Measurements from ENCODE around the gene SCAMP4. TPM values are rescaled to one million over a fixed set of nuclear protein-coding genes. Genes with fewer than 3 reads are reported as not detected.

Gene SCAMP4
- total and polyA plus RNA-seq, 2 of the 13 experiments (the other 11 are each of a cell fraction or from before 2014, with no cell fraction given), result 10.7 to 13.7 TPM

DNA sequence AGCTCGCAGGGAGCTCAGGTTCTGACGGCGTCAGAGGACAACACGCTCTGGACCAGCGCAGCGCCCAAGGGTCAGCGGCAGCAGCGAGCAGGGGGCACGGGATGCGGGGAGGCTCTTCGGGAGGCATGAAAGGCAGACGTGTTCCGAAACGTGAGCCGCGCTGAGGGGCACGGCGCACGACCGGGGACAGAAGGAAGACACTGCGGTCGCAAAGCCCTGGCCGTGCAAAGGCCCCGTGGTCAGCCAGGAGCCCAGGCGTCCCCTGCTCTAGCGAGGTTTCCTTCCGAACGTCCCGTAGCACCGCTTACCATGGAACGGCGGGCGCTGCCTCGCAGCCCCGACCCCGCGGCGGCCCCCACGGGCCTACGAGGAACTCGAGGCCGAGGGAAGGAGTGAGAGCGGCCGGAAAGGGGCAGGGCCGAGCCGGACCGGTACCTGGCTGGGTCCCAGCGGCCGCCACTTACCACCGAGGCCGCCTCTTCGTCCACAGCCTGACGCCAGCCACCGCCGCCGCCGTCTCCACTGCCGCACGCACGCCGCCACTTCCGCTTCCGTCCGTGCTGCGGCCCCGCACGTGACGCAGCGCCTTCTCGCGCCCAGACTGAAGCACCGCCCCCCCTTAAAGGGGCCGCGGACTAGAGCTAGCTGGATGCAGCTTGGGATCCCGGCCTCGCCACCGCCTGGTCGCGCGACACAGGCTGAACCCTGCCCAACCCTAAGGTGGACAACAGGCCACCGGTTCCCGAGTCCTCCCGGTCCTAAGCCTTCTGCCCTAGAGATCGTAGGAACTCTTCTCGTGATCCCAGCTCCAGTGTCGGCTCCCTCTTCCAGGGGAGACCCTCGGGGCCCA is 29.3 kb upstream of the SCAMP4 start (continued):
- TF ChIP-seq, protein P1, sequence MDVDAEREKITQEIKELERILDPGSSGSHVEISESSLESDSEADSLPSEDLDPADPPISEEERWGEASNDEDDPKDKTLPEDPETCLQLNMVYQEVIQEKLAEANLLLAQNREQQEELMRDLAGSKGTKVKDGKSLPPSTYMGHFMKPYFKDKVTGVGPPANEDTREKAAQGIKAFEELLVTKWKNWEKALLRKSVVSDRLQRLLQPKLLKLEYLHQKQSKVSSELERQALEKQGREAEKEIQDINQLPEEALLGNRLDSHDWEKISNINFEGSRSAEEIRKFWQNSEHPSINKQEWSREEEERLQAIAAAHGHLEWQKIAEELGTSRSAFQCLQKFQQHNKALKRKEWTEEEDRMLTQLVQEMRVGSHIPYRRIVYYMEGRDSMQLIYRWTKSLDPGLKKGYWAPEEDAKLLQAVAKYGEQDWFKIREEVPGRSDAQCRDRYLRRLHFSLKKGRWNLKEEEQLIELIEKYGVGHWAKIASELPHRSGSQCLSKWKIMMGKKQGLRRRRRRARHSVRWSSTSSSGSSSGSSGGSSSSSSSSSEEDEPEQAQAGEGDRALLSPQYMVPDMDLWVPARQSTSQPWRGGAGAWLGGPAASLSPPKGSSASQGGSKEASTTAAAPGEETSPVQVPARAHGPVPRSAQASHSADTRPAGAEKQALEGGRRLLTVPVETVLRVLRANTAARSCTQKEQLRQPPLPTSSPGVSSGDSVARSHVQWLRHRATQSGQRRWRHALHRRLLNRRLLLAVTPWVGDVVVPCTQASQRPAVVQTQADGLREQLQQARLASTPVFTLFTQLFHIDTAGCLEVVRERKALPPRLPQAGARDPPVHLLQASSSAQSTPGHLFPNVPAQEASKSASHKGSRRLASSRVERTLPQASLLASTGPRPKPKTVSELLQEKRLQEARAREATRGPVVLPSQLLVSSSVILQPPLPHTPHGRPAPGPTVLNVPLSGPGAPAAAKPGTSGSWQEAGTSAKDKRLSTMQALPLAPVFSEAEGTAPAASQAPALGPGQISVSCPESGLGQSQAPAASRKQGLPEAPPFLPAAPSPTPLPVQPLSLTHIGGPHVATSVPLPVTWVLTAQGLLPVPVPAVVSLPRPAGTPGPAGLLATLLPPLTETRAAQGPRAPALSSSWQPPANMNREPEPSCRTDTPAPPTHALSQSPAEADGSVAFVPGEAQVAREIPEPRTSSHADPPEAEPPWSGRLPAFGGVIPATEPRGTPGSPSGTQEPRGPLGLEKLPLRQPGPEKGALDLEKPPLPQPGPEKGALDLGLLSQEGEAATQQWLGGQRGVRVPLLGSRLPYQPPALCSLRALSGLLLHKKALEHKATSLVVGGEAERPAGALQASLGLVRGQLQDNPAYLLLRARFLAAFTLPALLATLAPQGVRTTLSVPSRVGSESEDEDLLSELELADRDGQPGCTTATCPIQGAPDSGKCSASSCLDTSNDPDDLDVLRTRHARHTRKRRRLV (CRISPR knock-in tag; IDR thresholded peaks at IDR 0.05), result no peak; the same call in 1 of the 2 replicates
- TF ChIP-seq, protein P2, sequence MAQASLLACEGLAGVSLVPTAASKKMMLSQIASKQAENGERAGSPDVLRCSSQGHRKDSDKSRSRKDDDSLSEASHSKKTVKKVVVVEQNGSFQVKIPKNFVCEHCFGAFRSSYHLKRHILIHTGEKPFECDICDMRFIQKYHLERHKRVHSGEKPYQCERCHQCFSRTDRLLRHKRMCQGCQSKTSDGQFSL (CRISPR knock-in tag; IDR thresholded peaks at IDR 0.05), result 0 out of 2 replicates have a peak, but pooled peaks have one; percentile 56
- TF ChIP-seq ZNF724P (CRISPR knock-in tag; IDR thresholded peaks at IDR 0.05; ENCODE audit: borderline replicate concordance) (peak; percentile 97), NONO (IDR thresholded peaks at IDR 0.05) (no peak), NONO (CRISPR knock-in tag; conservative IDR thresholded peaks at IDR 0.05) (peak; percentile 95), ZNF296 (CRISPR knock-in tag; conservative IDR thresholded peaks at IDR 0.05) (no peak), SMARCC2 (IDR thresholded peaks at IDR 0.05) (no peak), ZNF256 (CRISPR knock-in tag; conservative IDR thresholded peaks at IDR 0.05) (0 out of 2 replicates have a peak, but pooled peaks have one; percentile 62), ZNF260 (CRISPR knock-in tag; IDR thresholded peaks at IDR 0.05; ENCODE audit: borderline replicate concordance, low read depth) (no peak), ELF4 (CRISPR knock-in tag; IDR thresholded peaks at IDR 0.05; ENCODE audit: borderline replicate concordance) (peak; percentile 88), ZNF460 (CRISPR knock-in tag; IDR thresholded peaks at IDR 0.05; ENCODE audit: borderline replicate concordance) (no peak), MEIS1 (CRISPR knock-in tag; IDR thresholded peaks at IDR 0.05; ENCODE audit: borderline replicate concordance) (peak; percentile 67; the same call in 1 of the 2 replicates), ZNF614 (CRISPR knock-in tag; IDR thresholded peaks at IDR 0.05; ENCODE audit: borderline replicate concordance) (peak; percentile 78; the same call in 1 of the 2 replicates), EED (CRISPR knock-in tag; IDR thresholded peaks at IDR 0.05) (no peak; the same call in 1 of the 2 replicates), CEBPG (CRISPR knock-in tag; IDR thresholded peaks at IDR 0.05) (no peak), RFX3 (CRISPR knock-in tag; IDR thresholded peaks at IDR 0.05) (no peak), ZNF562 (CRISPR knock-in tag; IDR thresholded peaks at IDR 0.05; ENCODE audit: borderline replicate concordance) (no peak)
- TF ChIP-seq, protein P3, sequence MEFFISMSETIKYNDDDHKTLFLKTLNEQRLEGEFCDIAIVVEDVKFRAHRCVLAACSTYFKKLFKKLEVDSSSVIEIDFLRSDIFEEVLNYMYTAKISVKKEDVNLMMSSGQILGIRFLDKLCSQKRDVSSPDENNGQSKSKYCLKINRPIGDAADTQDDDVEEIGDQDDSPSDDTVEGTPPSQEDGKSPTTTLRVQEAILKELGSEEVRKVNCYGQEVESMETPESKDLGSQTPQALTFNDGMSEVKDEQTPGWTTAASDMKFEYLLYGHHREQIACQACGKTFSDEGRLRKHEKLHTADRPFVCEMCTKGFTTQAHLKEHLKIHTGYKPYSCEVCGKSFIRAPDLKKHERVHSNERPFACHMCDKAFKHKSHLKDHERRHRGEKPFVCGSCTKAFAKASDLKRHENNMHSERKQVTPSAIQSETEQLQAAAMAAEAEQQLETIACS (CRISPR knock-in tag; IDR thresholded peaks at IDR 0.05), result peak; percentile 56; the same call in 1 of the 2 replicates
- TF ChIP-seq, protein P4, sequence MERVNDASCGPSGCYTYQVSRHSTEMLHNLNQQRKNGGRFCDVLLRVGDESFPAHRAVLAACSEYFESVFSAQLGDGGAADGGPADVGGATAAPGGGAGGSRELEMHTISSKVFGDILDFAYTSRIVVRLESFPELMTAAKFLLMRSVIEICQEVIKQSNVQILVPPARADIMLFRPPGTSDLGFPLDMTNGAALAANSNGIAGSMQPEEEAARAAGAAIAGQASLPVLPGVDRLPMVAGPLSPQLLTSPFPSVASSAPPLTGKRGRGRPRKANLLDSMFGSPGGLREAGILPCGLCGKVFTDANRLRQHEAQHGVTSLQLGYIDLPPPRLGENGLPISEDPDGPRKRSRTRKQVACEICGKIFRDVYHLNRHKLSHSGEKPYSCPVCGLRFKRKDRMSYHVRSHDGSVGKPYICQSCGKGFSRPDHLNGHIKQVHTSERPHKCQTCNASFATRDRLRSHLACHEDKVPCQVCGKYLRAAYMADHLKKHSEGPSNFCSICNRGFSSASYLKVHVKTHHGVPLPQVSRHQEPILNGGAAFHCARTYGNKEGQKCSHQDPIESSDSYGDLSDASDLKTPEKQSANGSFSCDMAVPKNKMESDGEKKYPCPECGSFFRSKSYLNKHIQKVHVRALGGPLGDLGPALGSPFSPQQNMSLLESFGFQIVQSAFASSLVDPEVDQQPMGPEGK (CRISPR knock-in tag; IDR thresholded peaks at IDR 0.05), result peak; percentile 72
- TF ChIP-seq, protein P5, sequence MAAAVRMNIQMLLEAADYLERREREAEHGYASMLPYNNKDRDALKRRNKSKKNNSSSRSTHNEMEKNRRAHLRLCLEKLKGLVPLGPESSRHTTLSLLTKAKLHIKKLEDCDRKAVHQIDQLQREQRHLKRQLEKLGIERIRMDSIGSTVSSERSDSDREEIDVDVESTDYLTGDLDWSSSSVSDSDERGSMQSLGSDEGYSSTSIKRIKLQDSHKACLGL (CRISPR knock-in tag; IDR thresholded peaks at IDR 0.05), result peak; percentile 84; the same call in 1 of the 2 replicates

Data from HepG2 (cell line).